ENCODE data around the gene TMEM200A. TPM values are rescaled to one million over a fixed set of nuclear protein-coding genes. Genes with fewer than 3 reads are reported as not detected.

Gene TMEM200A
- total RNA-seq, 1 experiment from 2014 or later = not detected

GRCh38 chr6:130357436-130357835 is 8.4 kb upstream of the TMEM200A start:
- no TSS peak for BruUV-seq (replicated peaks)
- DNase-seq = no peak
- peaks cover 58% of the 10 kb centered on the region for H3K27me3 Mint-ChIP-seq (ENCODE audit: unreplicated experiment)
- TF ChIP-seq CTCF (IDR thresholded peaks at IDR 0.05; ENCODE audit: unreplicated experiment) = no peak
- no peak overlapping the region for H3K4me3 Mint-ChIP-seq (ENCODE audit: low read depth, unreplicated experiment)
- H3K9me3 Mint-ChIP-seq (ENCODE audit: low read depth, unreplicated experiment) = peaks cover 2% of the 10 kb centered on the region
- no peaks in the 10 kb centered on the region for H3K4me1 Mint-ChIP-seq (ENCODE audit: low read depth, unreplicated experiment)
- no peaks in the 10 kb centered on the region for H3K36me3 Mint-ChIP-seq (ENCODE audit: insufficient read depth, unreplicated experiment)
- CTCF ChIA-PET = no interaction called here
- H3K27ac Mint-ChIP-seq (ENCODE audit: unreplicated experiment) = no peak overlapping the region
- intact Hi-C loops (cut with micrococcal nuclease; ENCODE audit: unreplicated experiment) = no loop called here

- CTCF ChIA-PET = no interaction called here
- intact Hi-C loops (cut with micrococcal nuclease; ENCODE audit: unreplicated experiment) = no loop called here
- BruUV-seq (replicated peaks) = no TSS peak
- no peaks in the 10 kb centered on the region for H3K36me3 Mint-ChIP-seq (ENCODE audit: insufficient read depth, unreplicated experiment)
- peaks cover 2% of the 10 kb centered on the region for H3K9me3 Mint-ChIP-seq (ENCODE audit: low read depth, unreplicated experiment)
- H3K27me3 Mint-ChIP-seq (ENCODE audit: unreplicated experiment) = peaks cover 81% of the 10 kb centered on the region
- H3K4me3 Mint-ChIP-seq (ENCODE audit: low read depth, unreplicated experiment) = no peak overlapping the region
- H3K27ac Mint-ChIP-seq (ENCODE audit: unreplicated experiment) = no peak overlapping the region
- TF ChIP-seq CTCF (IDR thresholded peaks at IDR 0.05; ENCODE audit: unreplicated experiment) = no peak
- H3K4me1 Mint-ChIP-seq (ENCODE audit: low read depth, unreplicated experiment) = no peaks in the 10 kb centered on the region
- no peak for DNase-seq
Observed at GRCh38 chr6:130359736-130360135, 6.1 kb upstream of the TMEM200A start.

- BruUV-seq (replicated peaks) = no TSS peak
- Mint-ChIP-seq H3K27me3 (ENCODE audit: unreplicated experiment) (peaks cover 77% of the 10 kb centered on the region), H3K4me3 (ENCODE audit: low read depth, unreplicated experiment) (no peak overlapping the region), H3K4me1 (ENCODE audit: low read depth, unreplicated experiment) (no peaks in the 10 kb centered on the region), H3K9me3 (ENCODE audit: low read depth, unreplicated experiment) (peaks cover 2% of the 10 kb centered on the region), H3K36me3 (ENCODE audit: insufficient read depth, unreplicated experiment) (no peaks in the 10 kb centered on the region), H3K27ac (ENCODE audit: unreplicated experiment) (no peak overlapping the region)
- intact Hi-C loops (cut with micrococcal nuclease; ENCODE audit: unreplicated experiment) = no loop called here
- CTCF ChIA-PET = no interaction called here
- no peak for DNase-seq
- no peak for TF ChIP-seq CTCF (IDR thresholded peaks at IDR 0.05; ENCODE audit: unreplicated experiment)
Observed at GRCh38 chr6:130362128-130362527, 3.7 kb upstream of the TMEM200A start.

- no peak for DNase-seq
- H3K36me3 Mint-ChIP-seq (ENCODE audit: insufficient read depth, unreplicated experiment) = no peaks in the 10 kb centered on the region
- H3K27ac Mint-ChIP-seq (ENCODE audit: unreplicated experiment) = no peak overlapping the region
- TF ChIP-seq CTCF (IDR thresholded peaks at IDR 0.05; ENCODE audit: unreplicated experiment) = no peak
- H3K4me3 Mint-ChIP-seq (ENCODE audit: low read depth, unreplicated experiment) = no peak overlapping the region
- intact Hi-C loops (cut with micrococcal nuclease; ENCODE audit: unreplicated experiment) = no loop called here
- BruUV-seq (replicated peaks) = no TSS peak
- peaks cover 79% of the 10 kb centered on the region for H3K27me3 Mint-ChIP-seq (ENCODE audit: unreplicated experiment)
- H3K9me3 Mint-ChIP-seq (ENCODE audit: low read depth, unreplicated experiment) = peaks cover 2% of the 10 kb centered on the region
- no peaks in the 10 kb centered on the region for H3K4me1 Mint-ChIP-seq (ENCODE audit: low read depth, unreplicated experiment)
- CTCF ChIA-PET = no interaction called here
Observed at GRCh38 chr6:130364224-130364780, 1.5 kb upstream of the TMEM200A start.

Measured in Calu3 (cell line).